ENCODE data around the gene ANO9.

ANO9 gene

GRCh38 chr11:472272-472671 lies 30.5 kb upstream of the ANO9 start:
- DNase-seq (ENCODE audit: low read depth): no peak
- no peak for TF ChIP-seq CTCF (conservative IDR thresholded peaks at IDR 0.05; ENCODE audit: control insufficient read depth, insufficient read depth, low read depth, low read length)
- no peak overlapping the region for H3K4me3 ChIP-seq (ENCODE audit: control insufficient read depth, low read depth, low read length)

GRCh38 chr11:471468-472145 lies 29.8 kb upstream of the ANO9 start:
- H3K4me3 ChIP-seq (ENCODE audit: control insufficient read depth, low read depth, low read length): no peak overlapping the region
- TF ChIP-seq CTCF (conservative IDR thresholded peaks at IDR 0.05; ENCODE audit: control insufficient read depth, insufficient read depth, low read depth, low read length): no peak
- no peak for DNase-seq (ENCODE audit: low read depth)

- peak overlapping the region; percentile 35 for H3K4me3 ChIP-seq (ENCODE audit: control insufficient read depth, low read depth, low read length)
- DNase-seq (ENCODE audit: low read depth): peak; percentile 82
- peak; percentile 29 for TF ChIP-seq CTCF (conservative IDR thresholded peaks at IDR 0.05; ENCODE audit: control insufficient read depth, insufficient read depth, low read depth, low read length)
These were observed 28.1 kb upstream of the ANO9 start for GRCh38 chr11:469684-470560.

GRCh38 chr11:469026-469683 lies 27.3 kb upstream of the ANO9 start:
- peak overlapping the region; percentile 35 for H3K4me3 ChIP-seq (ENCODE audit: control insufficient read depth, low read depth, low read length)
- DNase-seq (ENCODE audit: low read depth): peak; percentile 29

- DNase-seq (ENCODE audit: low read depth): no peak
- TF ChIP-seq CTCF (conservative IDR thresholded peaks at IDR 0.05; ENCODE audit: control insufficient read depth, insufficient read depth, low read depth, low read length): no peak
- H3K4me3 ChIP-seq (ENCODE audit: control insufficient read depth, low read depth, low read length): no peak overlapping the region
These were observed 26.7 kb upstream of the ANO9 start for GRCh38 chr11:468493-468892.

GRCh38 chr11:468036-468435 lies 26.2 kb upstream of the ANO9 start:
- TF ChIP-seq CTCF (conservative IDR thresholded peaks at IDR 0.05; ENCODE audit: control insufficient read depth, insufficient read depth, low read depth, low read length): no peak
- no peak overlapping the region for H3K4me3 ChIP-seq (ENCODE audit: control insufficient read depth, low read depth, low read length)
- DNase-seq (ENCODE audit: low read depth): no peak

Data from fibroblast of mammary gland (primary cell).